ENCODE measurements around the gene SLC3A2.
"Not testable (repeated sequence)": the region's sequence is repeated elsewhere in the genome, so short reads cannot be mapped to it uniquely, and the experiment has no call there.

Gene SLC3A2

DNA sequence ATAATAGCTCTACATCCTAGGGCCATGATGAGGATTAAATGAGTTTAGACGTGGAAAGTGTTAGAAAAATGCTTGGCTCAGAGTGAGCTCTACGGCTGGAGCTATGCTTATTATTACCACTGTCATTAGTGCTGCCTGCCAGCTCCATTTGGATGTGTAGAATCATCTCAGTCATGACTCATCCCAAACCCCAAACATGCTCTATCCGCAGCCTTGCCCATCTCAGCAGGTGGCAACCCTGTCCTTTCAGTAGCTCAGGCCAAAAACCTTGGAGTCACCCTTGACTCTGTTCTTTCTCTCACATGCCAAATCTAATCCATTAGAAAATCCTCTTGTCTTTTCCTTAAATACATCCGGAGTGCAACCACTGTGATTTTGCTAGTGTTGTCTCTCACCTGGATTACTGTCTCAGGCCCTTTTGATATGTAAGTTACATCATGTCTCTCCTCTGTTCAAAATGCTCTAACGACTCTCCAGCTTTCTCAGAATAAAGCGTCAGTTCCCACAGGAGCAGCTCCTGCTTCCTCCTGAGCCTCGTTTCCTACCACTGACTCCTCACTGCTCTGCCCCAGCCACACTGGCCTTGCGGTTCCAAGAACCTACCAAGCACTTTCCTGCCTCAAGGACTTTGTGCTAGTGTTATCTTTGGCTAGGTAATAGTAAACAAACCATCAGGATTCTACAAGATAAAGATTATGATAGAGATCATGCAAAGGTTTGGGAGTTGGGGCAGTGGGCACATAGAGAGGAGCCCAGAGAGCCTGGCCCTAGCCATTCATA is 51.0 kb downstream of the SLC3A2 start:
- no peak for DNase-seq

DNA sequence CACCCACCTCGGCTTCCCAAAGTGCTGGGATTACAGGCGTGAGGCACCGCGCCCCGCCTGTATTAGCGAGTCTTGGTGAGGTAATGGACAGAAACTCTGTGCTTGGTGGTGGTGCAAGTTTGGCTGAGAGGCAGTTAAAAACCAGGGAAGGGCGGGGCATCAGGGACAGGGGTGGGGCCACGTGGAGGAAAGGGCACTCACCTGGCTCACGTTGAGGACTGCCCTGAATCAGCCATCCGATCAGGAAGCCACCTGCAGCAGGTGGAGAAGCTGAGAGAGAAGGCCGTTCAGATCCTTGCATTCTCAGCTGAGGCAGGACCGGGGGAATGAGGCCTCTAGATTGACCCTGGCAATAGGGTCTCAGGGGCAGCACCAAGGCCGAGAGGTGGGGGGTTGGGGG is 52.6 kb downstream of the SLC3A2 start:
- no peak for DNase-seq

DNA sequence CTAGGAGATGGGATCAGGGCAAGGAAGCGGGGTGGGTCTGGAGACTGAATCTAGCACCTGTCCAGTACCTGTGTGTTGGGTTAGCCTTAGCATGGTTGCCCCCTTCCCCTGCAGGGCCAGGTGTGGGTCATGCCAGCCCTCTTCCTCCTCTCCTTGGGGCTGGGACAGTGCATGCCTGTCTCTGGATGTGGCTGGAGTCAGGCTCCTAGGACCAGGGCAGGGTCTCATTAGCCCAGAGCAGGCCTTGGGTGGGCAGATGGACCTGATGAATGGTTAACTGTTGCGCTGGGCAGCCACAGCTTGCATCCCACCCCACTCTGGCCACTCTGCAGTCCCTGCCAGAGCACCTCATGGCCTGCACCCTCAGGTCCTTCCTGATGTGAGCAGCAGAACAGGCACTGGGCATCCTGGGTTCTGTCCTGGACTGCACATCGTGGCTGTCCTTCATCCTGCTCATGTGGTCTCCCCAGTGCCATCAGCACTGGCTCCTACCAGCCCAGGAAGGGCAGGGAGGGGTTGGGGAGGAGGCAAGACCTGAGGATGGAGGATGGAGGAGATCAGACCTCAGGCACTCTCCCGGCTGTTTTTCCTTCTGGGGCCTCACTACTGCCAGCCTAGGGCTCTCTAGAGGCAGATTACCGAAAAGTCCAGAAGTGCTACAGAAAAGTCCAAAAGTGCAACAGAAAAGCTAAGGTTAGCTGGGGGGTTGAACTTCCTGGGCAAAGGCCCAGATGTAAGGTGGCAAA is 53.2 kb downstream of the SLC3A2 start:
- DNase-seq: no peak

DNA sequence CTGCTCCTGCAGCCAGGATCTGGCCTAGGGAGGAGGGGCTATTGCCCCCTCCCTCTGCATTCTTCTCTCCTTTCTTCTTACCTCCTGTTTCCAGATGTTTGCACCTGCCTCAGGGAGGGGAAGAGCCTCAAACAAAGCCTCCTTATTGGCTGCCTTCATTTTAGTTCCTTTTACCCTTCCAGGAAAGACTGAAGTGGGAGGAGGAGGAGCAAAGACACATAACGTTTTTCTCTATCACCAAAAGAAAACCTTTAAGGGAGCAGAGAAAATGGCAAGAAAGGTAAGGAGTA is 53.7 kb downstream of the SLC3A2 start:
- no peak for DNase-seq

DNA sequence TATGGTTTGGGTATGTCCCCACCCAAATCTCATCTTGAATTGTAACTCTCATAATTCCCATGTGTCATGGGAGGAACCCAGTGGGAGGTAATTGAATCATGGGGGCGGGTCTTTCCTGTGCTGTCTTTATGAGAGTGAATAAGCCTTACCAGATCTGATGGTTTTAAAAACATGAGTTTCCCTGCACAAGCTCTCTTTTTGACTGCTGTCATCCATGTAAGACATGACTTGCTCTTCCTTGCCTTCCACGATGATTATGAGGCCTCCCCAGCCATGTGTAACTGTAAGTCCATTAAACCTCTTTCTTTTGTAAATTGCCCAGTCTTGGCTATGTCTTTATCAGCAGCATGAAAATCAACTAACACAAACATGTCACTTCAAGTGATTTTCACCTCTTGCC is 56.8 kb downstream of the SLC3A2 start:
- not testable (repeated sequence) for DNase-seq
